Lung (tissue), 12 donors: ENCODE measurements around the gene PRSS27. TPM values are rescaled to one million over a fixed set of nuclear protein-coding genes. Genes with fewer than 3 reads are reported as not detected.

Source experiments
- ATAC-seq: fragments of 200-7000 bp; cut with Tn5 transposase; one replicate; pipeline ENCODE4 v1.9.1; 2020; ENCODE audit warnings: moderate number of reproducible peaks; ENCODE audit not compliant: insufficient read depth, low FRiP score
- DNase-seq, 3 donors: peaks; one replicate each; pipeline ENCODE4 v3.0.0-alpha.2; 2013 to 2017
- H3K27ac ChIP-seq, 2 donors: one replicate each; pipeline ENCODE4 v1.5.1; 2013; ENCODE audit warnings: mild to moderate bottlenecking in 2 of 2, moderate library complexity in 2 of 2, control low read depth in 1 of 2, inconsistent platforms in 1 of 2, low read depth in 1 of 2, low read length in 1 of 2
- H3K27me3 ChIP-seq, 3 donors: one replicate each; pipeline ENCODE4 v1.5.1; 2013; ENCODE audit warnings: low read length in 2 of 3; ENCODE audit not compliant: control insufficient read depth in 3 of 3, insufficient read depth in 3 of 3
- H3K36me3 ChIP-seq, 4 donors: one replicate each; pipeline ENCODE4 v1.5.1; 2013; ENCODE audit warnings: low read length in 4 of 4, mild to moderate bottlenecking in 1 of 4, moderate library complexity in 1 of 4; ENCODE audit not compliant: control insufficient read depth in 4 of 4, insufficient read depth in 4 of 4
- H3K4me1 ChIP-seq, 5 donors: one replicate each; pipeline ENCODE4 v1.5.1; 2013; ENCODE audit warnings: low read length in 5 of 5, mild to moderate bottlenecking in 2 of 5, moderate library complexity in 1 of 5; ENCODE audit not compliant: control insufficient read depth in 5 of 5, insufficient read depth in 5 of 5
- H3K4me3 ChIP-seq: one replicate; pipeline ENCODE4 v1.5.1; 2013; ENCODE audit warnings: mild to moderate bottlenecking, control low read depth, moderate library complexity
- H3K9ac ChIP-seq, 2 donors: one replicate each; pipeline ENCODE4 v1.5.1; 2013; ENCODE audit warnings: low read length in 2 of 2, control low read depth in 1 of 2; ENCODE audit not compliant: insufficient read depth in 1 of 2
- H3K9me3 ChIP-seq, 4 donors: one replicate each; pipeline ENCODE4 v1.5.1; 2013; ENCODE audit warnings: low read length in 3 of 4, mild to moderate bottlenecking in 1 of 4, moderate library complexity in 1 of 4; ENCODE audit not compliant: control insufficient read depth in 4 of 4, insufficient read depth in 3 of 4
- CTCF ChIP-seq: IDR thresholded peaks from 2 replicates; pipeline ENCODE4 v1.5.1; 2012; ENCODE audit warnings: mild to moderate bottlenecking; ENCODE audit errors: control extremely low read depth, extremely low read depth
- WGBS, 2 donors: extraction: QIAGEN DNeasy Blood & Tissue Kit; methylation state at CpG; one replicate each; pipeline ENCODE4 v1.1.7; 2013; 5-methylcytosine and 5-hydroxymethylcytosine counted together
- polyA plus RNA-seq, 2 donors: library from polyadenylated mRNA; stranded (reverse); fragments of 200-250 nt; gene quantifications; one replicate each; pipeline ENCODE4 v1.2.1, GENCODE V29; 2013
- total RNA-seq, 2 donors: library from RNA; depleted of rRNA in 1 of 2; stranded (reverse); fragments of >200 nt in 1 of 2; gene quantifications; one replicate each; pipeline ENCODE4 v1.2.1, GENCODE V29; 2014 to 2021
- donor health status: control.
- donor health status: control.
- donor health status: Bipolar disorder and iron deficiency.
- donor health status: healthy.
- donor health status: DM: yes; HTN: yes; CAD: no.

The PRSS27 gene
- total and polyA plus RNA-seq, 4 donors: 1.1 to 2.5 (median 2.1) TPM

GRCh38 chr16:2751577-2752034 is 31.6 kb upstream of the PRSS27 start:
- Histone ChIP-seq H3K9ac (peak overlapping the region; percentile 0 to 76), H3K27me3 (no peaks in the 10 kb centered on the region), H3K27ac (peak overlapping the region; percentile 97 to 100), H3K4me3 (peak overlapping the region; percentile 12), H3K9me3 (peaks cover 0 to 2% (median 0%) of the 10 kb centered on the region in 4 donors), H3K36me3 (peaks cover 0 to 3% (median 0%) of the 10 kb centered on the region in 4 donors), H3K4me1 (peaks cover 11 to 22% (median 14%) of the 10 kb centered on the region in 5 donors)
- ATAC-seq (no peak), DNase-seq (no peak)
- TF ChIP-seq CTCF: no peak
- WGBS, 2 donors: 63 to 68% methylated on average over 23 of the region's 23 CpGs

GRCh38 chr16:2749936-2750335 is 29.9 kb upstream of the PRSS27 start:
- TF ChIP-seq CTCF: no peak
- Histone ChIP-seq H3K9ac (no peak overlapping the region), H3K9me3 (peaks cover 0 to 2% (median 0%) of the 10 kb centered on the region in 4 donors), H3K4me3 (no peak overlapping the region), H3K4me1 (peaks cover 3 to 16% (median 7%) of the 10 kb centered on the region in 5 donors), H3K27me3 (no peaks in the 10 kb centered on the region), H3K27ac (no peak overlapping the region), H3K36me3 (no peaks in the 10 kb centered on the region)
- WGBS, 2 donors: 91 to 93% methylated on average over 6 of the region's 6 CpGs
- DNase-seq (no peak), ATAC-seq (no peak)

GRCh38 chr16:2749476-2749875 is 29.5 kb upstream of the PRSS27 start:
- Histone ChIP-seq H3K36me3 (no peaks in the 10 kb centered on the region), H3K9ac (no peak overlapping the region), H3K4me3 (no peak overlapping the region), H3K27me3 (no peaks in the 10 kb centered on the region), H3K4me1 (peaks cover 0 to 11% (median 4%) of the 10 kb centered on the region in 5 donors), H3K27ac (no peak overlapping the region), H3K9me3 (peaks cover 0 to 2% (median 0%) of the 10 kb centered on the region in 4 donors)
- ATAC-seq (no peak), DNase-seq (no peak)
- no peak for TF ChIP-seq CTCF
- 93 to 96% methylated on average over 5 of the region's 5 CpGs for WGBS, 2 donors
